Kidney (tissue), 14 donors: Measurements from ENCODE around the gene AP2M1. TPM values are rescaled to one million over a fixed set of nuclear protein-coding genes. Genes with fewer than 3 reads are reported as not detected.

Experiments
- DNase-seq, 5 donors: peaks; one replicate each; pipeline ENCODE4 v3.0.0-alpha.2; 2013 to 2020
- FAIRE-seq: peaks from 2 replicates; lab custom pipeline; 2012; peaks lifted over from hg19 to GRCh38; lab: Jason Lieb, UNC
- H3K27ac ChIP-seq, 2 donors: one replicate each; pipeline ENCODE4 v1.7.0; 2013; ENCODE audit warnings: low read depth in 2 of 2, low read length in 2 of 2, inconsistent platforms in 1 of 2
- H3K27me3 ChIP-seq: one replicate; pipeline ENCODE4 v1.7.1; 2013; ENCODE audit warnings: low read length, inconsistent platforms; ENCODE audit not compliant: control insufficient read depth, insufficient read depth
- H3K36me3 ChIP-seq, 3 donors: one replicate each; pipeline versions ENCODE4 v1.7.0 to v1.7.1; 2013; ENCODE audit warnings: low read length in 3 of 3, control low read depth in 1 of 3, inconsistent platforms in 1 of 3; ENCODE audit not compliant: insufficient read depth in 3 of 3, control insufficient read depth in 2 of 3
- H3K4me1 ChIP-seq, 3 donors: one replicate each; pipeline versions ENCODE4 v1.7.0 to v1.7.1; 2013; ENCODE audit warnings: low read length in 3 of 3, inconsistent platforms in 1 of 3, low read depth in 1 of 3; ENCODE audit not compliant: control insufficient read depth in 2 of 3, insufficient read depth in 2 of 3
- H3K4me3 ChIP-seq, 3 donors: one replicate each; pipeline versions ENCODE4 v1.7.0 to v1.8.1; 2013; ENCODE audit warnings: low read length in 3 of 3, control low read depth in 1 of 3, inconsistent platforms in 1 of 3
- H3K9ac ChIP-seq, 3 donors: one replicate each; pipeline versions ENCODE4 v1.7.0 to v1.7.1; 2013; ENCODE audit warnings: low read length in 3 of 3, control low read depth in 1 of 3, inconsistent platforms in 1 of 3
- H3K9me3 ChIP-seq, 3 donors: one replicate each; pipeline versions ENCODE4 v1.7.0 to v1.7.1; 2013; ENCODE audit warnings: low read length in 3 of 3, control low read depth in 1 of 3, inconsistent platforms in 1 of 3; ENCODE audit not compliant: control insufficient read depth in 2 of 3, insufficient read depth in 1 of 3
- intact Hi-C: fragments of 100-400 bp; cut with DNase I; formaldehyde crosslinking; loops from one replicate; pipeline ENCODE4 v1.11.1; 2022
- polyA plus RNA-seq: library from polyadenylated mRNA; stranded (reverse); fragments of 350-450 nt; fragmentation: Illumina TruSeq; extraction: RNeasy Lipid Tissue Mini Kit (QIAGEN cat#74804); gene quantifications from one replicate; pipeline ENCODE4 v1.2.3, GENCODE V29; 2014; ENCODE audit warnings: low read depth, low replicate concordance; ENCODE audit not compliant: insufficient read depth
- total RNA-seq: library from RNA; stranded (reverse); fragmentation: NEBNext Ultra II Directional; extraction: Animal tissue kit (Norgen Biotek cat#: 25700); gene quantifications from one replicate; pipeline ENCODE4 v1.2.1, GENCODE V29; 2021
- TF ChIP-seq, protein P1 (sequence below): IDR thresholded peaks from 3 replicates; pipeline ENCODE4 v1.5.1; 2012; ENCODE audit warnings: mild to moderate bottlenecking, moderate library complexity, borderline replicate concordance; ENCODE audit not compliant: insufficient read depth; ENCODE audit errors: extremely low read depth
- donor health status: control.
- donor health status: control.
- donor health status: control.
- donor health status: control.
- donor health status: control.
- donor health status: DM: yes; HTN: yes; CAD: no.
- donor health status: Normal renal cell carcinoma (clear cell type).

Gene AP2M1
- total and polyA plus RNA-seq, 2 donors from 2014 or later: 329 to 353 TPM

DNA sequence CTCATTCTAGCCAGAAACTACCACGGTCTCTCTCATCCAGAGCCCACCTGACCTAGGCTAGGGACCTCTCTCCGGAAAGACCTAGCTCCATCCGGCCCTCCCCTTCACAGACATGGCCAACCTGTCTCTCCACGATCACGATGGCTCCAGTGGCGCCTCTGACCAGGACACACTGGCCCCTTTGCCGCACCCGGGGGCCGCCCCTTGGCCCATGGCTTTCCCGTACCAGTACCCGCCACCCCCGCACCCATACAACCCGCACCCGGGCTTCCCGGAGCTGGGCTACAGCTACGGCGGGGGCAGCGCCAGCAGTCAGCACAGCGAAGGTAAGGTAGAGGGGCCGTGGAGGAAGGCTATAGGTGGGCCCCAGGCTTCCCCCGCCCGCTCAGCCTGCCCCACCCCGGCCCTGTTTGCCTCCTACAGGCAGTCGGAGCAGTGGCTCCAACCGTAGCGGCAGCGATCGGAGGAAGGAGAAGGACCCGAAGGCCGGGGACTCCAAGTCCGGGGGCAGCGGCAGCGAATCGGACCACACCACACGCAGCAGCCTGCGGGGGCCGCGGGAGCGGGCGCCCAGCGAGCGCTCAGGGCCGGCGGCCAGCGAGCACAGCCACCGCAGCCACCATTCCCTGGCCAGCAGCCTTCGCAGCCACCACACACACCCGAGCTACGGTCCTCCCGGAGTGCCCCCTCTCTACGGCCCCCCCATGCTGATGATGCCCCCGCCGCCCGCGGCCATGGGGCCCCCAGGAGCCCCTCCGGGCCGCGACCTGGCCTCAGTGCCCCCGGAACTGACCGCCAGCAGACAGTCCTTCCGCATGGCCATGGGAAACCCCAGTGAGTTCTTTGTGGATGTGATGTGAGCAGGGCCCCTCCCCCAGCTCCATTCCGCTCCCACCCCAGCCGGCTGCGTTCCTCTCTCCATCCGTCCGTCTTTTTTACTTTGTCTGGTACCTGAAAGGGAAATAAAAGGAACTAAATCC is 4.5 kb upstream of the AP2M1 start:
- Histone ChIP-seq H3K4me3 (no peak overlapping the region), H3K27ac (no peak overlapping the region), H3K9ac (no peak overlapping the region), H3K27me3 (no peaks in the 10 kb centered on the region), H3K36me3 (peaks cover 12 to 48% (median 33%) of the 10 kb centered on the region in 3 donors), H3K9me3 (no peaks in the 10 kb centered on the region), H3K4me1 (no peaks in the 10 kb centered on the region)
- no peak for FAIRE-seq
- intact Hi-C loops: no loop called here
- TF ChIP-seq, protein P1, sequence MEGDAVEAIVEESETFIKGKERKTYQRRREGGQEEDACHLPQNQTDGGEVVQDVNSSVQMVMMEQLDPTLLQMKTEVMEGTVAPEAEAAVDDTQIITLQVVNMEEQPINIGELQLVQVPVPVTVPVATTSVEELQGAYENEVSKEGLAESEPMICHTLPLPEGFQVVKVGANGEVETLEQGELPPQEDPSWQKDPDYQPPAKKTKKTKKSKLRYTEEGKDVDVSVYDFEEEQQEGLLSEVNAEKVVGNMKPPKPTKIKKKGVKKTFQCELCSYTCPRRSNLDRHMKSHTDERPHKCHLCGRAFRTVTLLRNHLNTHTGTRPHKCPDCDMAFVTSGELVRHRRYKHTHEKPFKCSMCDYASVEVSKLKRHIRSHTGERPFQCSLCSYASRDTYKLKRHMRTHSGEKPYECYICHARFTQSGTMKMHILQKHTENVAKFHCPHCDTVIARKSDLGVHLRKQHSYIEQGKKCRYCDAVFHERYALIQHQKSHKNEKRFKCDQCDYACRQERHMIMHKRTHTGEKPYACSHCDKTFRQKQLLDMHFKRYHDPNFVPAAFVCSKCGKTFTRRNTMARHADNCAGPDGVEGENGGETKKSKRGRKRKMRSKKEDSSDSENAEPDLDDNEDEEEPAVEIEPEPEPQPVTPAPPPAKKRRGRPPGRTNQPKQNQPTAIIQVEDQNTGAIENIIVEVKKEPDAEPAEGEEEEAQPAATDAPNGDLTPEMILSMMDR: no peak
- DNase-seq: no peak

DNA sequence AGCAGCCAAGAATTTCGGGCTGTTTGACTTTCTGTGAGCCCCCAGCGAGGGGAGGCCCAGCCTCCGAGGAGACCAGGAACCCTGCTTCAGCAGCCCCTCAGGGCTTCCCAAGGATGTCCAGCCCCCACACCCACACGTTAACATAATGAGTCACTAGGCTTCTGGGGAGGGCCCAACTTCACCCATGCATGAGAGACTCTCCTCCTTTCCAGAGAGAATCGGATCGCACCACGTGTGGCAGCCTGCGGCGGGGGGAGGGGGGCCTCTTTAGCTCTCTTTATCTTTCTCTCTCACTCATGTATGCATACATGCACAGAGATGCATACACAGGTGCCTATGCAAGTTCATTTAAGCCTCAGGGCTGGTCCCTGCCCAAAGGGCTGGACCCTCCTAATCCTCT is 3.1 kb upstream of the AP2M1 start:
- Histone ChIP-seq H3K9me3 (no peaks in the 10 kb centered on the region), H3K27me3 (no peaks in the 10 kb centered on the region), H3K36me3 (peaks cover 2 to 34% (median 19%) of the 10 kb centered on the region in 3 donors), H3K4me1 (peaks cover 0 to 11% (median under 1%) of the 10 kb centered on the region in 3 donors), H3K4me3 (no peak overlapping the region), H3K27ac (no peak overlapping the region), H3K9ac (no peak overlapping the region)
- intact Hi-C loops: no loop called here
- TF ChIP-seq, protein P1: no peak
- FAIRE-seq (no peak), DNase-seq (peak in 2 of 5 donors; percentile 30 to 54)

DNA sequence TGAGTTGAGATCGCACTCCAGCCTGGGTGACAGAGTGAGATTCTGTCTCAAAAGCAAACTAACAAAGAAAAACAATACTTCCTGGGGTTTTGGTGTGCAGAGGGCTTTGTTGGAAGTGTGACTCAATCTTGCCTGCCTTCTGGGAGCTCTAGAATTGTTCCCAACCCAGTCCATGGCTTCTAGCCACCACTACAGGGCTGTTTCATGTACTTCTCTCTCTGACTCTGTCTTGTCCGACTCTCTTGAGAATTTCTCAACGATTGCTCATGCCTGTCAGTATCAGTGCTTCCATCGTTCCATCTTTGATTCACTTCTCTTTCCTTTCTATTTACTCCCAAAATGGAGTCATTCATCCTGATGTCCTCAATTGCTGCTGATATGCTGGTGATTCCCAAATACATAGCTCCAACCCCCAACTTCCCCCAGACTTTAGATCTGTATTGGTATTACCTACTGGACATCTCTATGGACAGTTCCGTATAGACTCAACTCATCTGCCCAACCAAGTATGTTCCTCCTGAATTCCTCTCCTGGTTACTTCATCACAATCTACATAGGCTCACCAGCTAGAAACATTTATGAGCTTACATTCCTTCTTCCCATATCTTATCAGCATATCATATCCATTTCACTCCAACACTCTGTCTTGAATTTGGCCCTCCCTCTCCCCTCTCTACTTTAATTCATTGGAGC is 1.8 kb upstream of the AP2M1 start:
- intact Hi-C loops: no loop called here
- peaks cover 0 to 23% (median 10%) of the 10 kb centered on the region in 3 donors for H3K4me1 ChIP-seq
- DNase-seq: no peak
- FAIRE-seq: no peak
- no peak overlapping the region for H3K27ac ChIP-seq
- no peaks in the 10 kb centered on the region for H3K27me3 ChIP-seq
- TF ChIP-seq, protein P1: no peak
- H3K9me3 ChIP-seq: no peaks in the 10 kb centered on the region
- H3K4me3 ChIP-seq: no peak overlapping the region
- no peak overlapping the region for H3K9ac ChIP-seq
- H3K36me3 ChIP-seq: peaks cover 0 to 32% (median 14%) of the 10 kb centered on the region in 3 donors
